Endothelial cell (in vitro differentiated cells): Measurements from ENCODE around the gene FHOD3. TPM values are rescaled to one million over a fixed set of nuclear protein-coding genes. Genes with fewer than 3 reads are reported as not detected.

Source experiments
- DNase-seq: peaks from one replicate; pipeline ENCODE4 v3.0.0; 2021; ENCODE audit warnings: low spot score
- H3K27ac Mint-ChIP-seq: one replicate; pipeline ENCODE4 v1.8.0; 2021; ENCODE audit warnings: mixed read lengths, inconsistent platforms; ENCODE audit not compliant: unreplicated experiment
- H3K27me3 Mint-ChIP-seq: one replicate; pipeline ENCODE4 v1.8.0; 2021; ENCODE audit warnings: mild to moderate bottlenecking, moderate library complexity, mixed read lengths, inconsistent platforms; ENCODE audit not compliant: unreplicated experiment
- H3K36me3 Mint-ChIP-seq: one replicate; pipeline ENCODE4 v1.8.0; 2021; ENCODE audit warnings: mild to moderate bottlenecking, low read depth, mixed read lengths, inconsistent platforms; ENCODE audit not compliant: unreplicated experiment
- H3K4me1 Mint-ChIP-seq: one replicate; pipeline ENCODE4 v1.8.0; 2021; ENCODE audit warnings: mild to moderate bottlenecking, mixed read lengths, inconsistent platforms; ENCODE audit not compliant: unreplicated experiment
- H3K4me3 Mint-ChIP-seq: one replicate; pipeline ENCODE4 v1.8.0; 2021; ENCODE audit warnings: mild to moderate bottlenecking, mixed read lengths, inconsistent platforms; ENCODE audit not compliant: unreplicated experiment
- H3K9me3 Mint-ChIP-seq: one replicate; pipeline ENCODE4 v1.8.0; 2021; ENCODE audit warnings: mixed read lengths, inconsistent platforms; ENCODE audit not compliant: unreplicated experiment
- total RNA-seq: library from RNA; stranded (reverse); fragmentation: NEBNext Ultra II Directional; extraction: Animal tissue kit (Norgen Biotek cat#: 25700); gene quantifications from one replicate; pipeline ENCODE4 v1.2.1, GENCODE V29; 2021; ENCODE audit not compliant: unreplicated experiment
- TF ChIP-seq, protein P1 (sequence below): fragments of 200-600 bp; sonication (generic); IDR thresholded peaks from one replicate; pipeline ENCODE4 v1.5.0; 2021; ENCODE audit warnings: antibody characterized with exemption; ENCODE audit not compliant: unreplicated experiment

The FHOD3 gene
- total RNA-seq, 1 donor from 2014 or later: 0.67 TPM

- Mint-ChIP-seq H3K27ac (no peak overlapping the region), H3K27me3 (peaks cover 7% of the 10 kb centered on the region), H3K4me1 (peaks cover 5% of the 10 kb centered on the region), H3K4me3 (no peak overlapping the region), H3K9me3 (no peaks in the 10 kb centered on the region), H3K36me3 (no peaks in the 10 kb centered on the region)
- TF ChIP-seq, protein P1, sequence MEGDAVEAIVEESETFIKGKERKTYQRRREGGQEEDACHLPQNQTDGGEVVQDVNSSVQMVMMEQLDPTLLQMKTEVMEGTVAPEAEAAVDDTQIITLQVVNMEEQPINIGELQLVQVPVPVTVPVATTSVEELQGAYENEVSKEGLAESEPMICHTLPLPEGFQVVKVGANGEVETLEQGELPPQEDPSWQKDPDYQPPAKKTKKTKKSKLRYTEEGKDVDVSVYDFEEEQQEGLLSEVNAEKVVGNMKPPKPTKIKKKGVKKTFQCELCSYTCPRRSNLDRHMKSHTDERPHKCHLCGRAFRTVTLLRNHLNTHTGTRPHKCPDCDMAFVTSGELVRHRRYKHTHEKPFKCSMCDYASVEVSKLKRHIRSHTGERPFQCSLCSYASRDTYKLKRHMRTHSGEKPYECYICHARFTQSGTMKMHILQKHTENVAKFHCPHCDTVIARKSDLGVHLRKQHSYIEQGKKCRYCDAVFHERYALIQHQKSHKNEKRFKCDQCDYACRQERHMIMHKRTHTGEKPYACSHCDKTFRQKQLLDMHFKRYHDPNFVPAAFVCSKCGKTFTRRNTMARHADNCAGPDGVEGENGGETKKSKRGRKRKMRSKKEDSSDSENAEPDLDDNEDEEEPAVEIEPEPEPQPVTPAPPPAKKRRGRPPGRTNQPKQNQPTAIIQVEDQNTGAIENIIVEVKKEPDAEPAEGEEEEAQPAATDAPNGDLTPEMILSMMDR: no peak
- no peak for DNase-seq
Observed at GRCh38 chr18:36375118-36375517, 77.6 kb downstream of the FHOD3 start.

DNA sequence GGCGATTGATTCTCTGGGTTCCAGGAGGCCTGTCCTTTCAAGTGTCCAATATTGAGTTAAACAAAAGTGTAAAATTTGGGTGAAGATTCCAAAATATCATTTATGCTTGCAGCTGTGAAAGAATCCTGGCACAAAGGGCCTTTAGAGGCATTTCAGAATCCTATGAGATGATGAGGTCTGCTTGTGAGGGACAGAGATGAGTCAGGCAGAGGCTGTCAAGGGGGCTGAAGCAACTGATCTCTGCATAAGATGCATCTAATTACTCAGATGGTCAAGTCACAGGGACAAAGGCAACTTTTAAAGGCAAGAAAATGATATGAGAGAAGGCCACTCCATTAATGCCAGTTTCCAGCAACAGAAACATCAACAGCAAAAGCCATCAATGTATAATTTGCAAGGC is 78.8 kb downstream of the FHOD3 start:
- Mint-ChIP-seq H3K36me3 (no peaks in the 10 kb centered on the region), H3K27ac (no peak overlapping the region), H3K4me3 (no peak overlapping the region), H3K27me3 (peaks cover 5% of the 10 kb centered on the region), H3K4me1 (peaks cover 5% of the 10 kb centered on the region), H3K9me3 (no peaks in the 10 kb centered on the region)
- no peak for DNase-seq
- TF ChIP-seq, protein P1: no peak

DNA sequence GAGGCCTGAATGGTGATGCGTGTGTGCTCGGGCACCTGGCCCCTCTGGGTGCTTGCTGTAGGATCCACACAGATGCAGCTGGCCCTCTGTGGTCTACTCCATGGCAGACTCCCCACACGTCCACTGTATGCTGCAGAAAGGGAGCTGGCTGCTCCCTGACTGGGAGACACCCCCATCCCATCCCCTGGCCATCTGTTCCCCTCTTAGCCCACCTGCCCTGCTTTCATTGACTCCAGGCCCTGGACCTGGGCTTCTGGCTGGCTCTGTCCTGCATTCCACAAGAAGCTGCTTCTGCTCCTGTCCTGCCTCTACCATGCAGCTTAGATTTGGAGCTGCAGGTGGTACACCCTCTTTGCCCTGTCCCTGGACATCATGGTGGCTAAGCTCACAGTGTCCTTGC is 80.1 kb downstream of the FHOD3 start:
- Mint-ChIP-seq H3K36me3 (no peaks in the 10 kb centered on the region), H3K4me3 (no peak overlapping the region), H3K27me3 (peaks cover 5% of the 10 kb centered on the region), H3K4me1 (peaks cover 5% of the 10 kb centered on the region), H3K9me3 (no peaks in the 10 kb centered on the region), H3K27ac (no peak overlapping the region)
- no peak for DNase-seq
- TF ChIP-seq, protein P1: no peak

- Mint-ChIP-seq H3K27ac (no peak overlapping the region), H3K36me3 (no peaks in the 10 kb centered on the region), H3K27me3 (peaks cover 5% of the 10 kb centered on the region), H3K4me3 (no peak overlapping the region), H3K9me3 (no peaks in the 10 kb centered on the region), H3K4me1 (peaks cover 5% of the 10 kb centered on the region)
- TF ChIP-seq, protein P1: no peak
- no peak for DNase-seq
Observed at GRCh38 chr18:36378205-36378604, 80.7 kb downstream of the FHOD3 start.

GRCh38 chr18:36379435-36379984 is 82.0 kb downstream of the FHOD3 start:
- Mint-ChIP-seq H3K4me1 (peaks cover 5% of the 10 kb centered on the region), H3K36me3 (no peaks in the 10 kb centered on the region), H3K4me3 (no peak overlapping the region), H3K27ac (no peak overlapping the region), H3K27me3 (peaks cover 5% of the 10 kb centered on the region), H3K9me3 (no peaks in the 10 kb centered on the region)
- TF ChIP-seq, protein P1: no peak
- DNase-seq: no peak
